Activated CD8-positive, alpha-beta memory T cell treated with anti-CD3 and anti-CD28 coated beads, Interleukin-2, amount 50 U/mL, for 4 hours (primary cell): ENCODE data around the gene SYVN1.
"Not testable (repeated sequence)": the region's sequence is repeated elsewhere in the genome, so short reads cannot be mapped to it uniquely, and the experiment has no call there.

Source experiments
- DNase-seq: peaks from one replicate; pipeline ENCODE4 v3.0.0-alpha.2; 2020

The SYVN1 gene

GRCh38 chr11:65125197-65126056 is 8.9 kb downstream of the SYVN1 start:
- no peak for DNase-seq

- DNase-seq = no peak
Observed at GRCh38 chr11:65124480-65125196, 9.7 kb downstream of the SYVN1 start.

GRCh38 chr11:65121865-65122696 is 12.2 kb downstream of the SYVN1 start, which contains the start of the genes FAU and MRPL49:
FAU (minus strand) TSS chr11:65122134; CDS start chr11:65121813, 321 bp downstream.
MRPL49 (plus strand) TSS chr11:65122321; CDS start chr11:65122347, 26 bp downstream.
- DNase-seq = peak; percentile 99

- DNase-seq = no peak
Observed at GRCh38 chr11:65121447-65121864, 12.9 kb downstream of the SYVN1 start.

- DNase-seq = no peak
Observed at GRCh38 chr11:65120831-65121230, 13.5 kb downstream of the SYVN1 start.

- DNase-seq = no peak
Observed at GRCh38 chr11:65119670-65119995, 14.7 kb downstream of the SYVN1 start.

GRCh38 chr11:65118891-65119669 is 15.2 kb downstream of the SYVN1 start:
- not testable (repeated sequence) for DNase-seq

GRCh38 chr11:65118097-65118837 is 16.1 kb downstream of the SYVN1 start:
- peak; percentile 15 for DNase-seq

- peak; percentile 100 for DNase-seq
Observed at GRCh38 chr11:65117206-65118096, 16.9 kb downstream of the SYVN1 start, which contains the start of gene ZNHIT2. ZNHIT2 (minus strand) TSS chr11:65117701; CDS start chr11:65117653, 48 bp downstream.

GRCh38 chr11:65116370-65117205 is 17.7 kb downstream of the SYVN1 start:
- peak; percentile 63 for DNase-seq

- DNase-seq = no peak
Observed at GRCh38 chr11:65115361-65116082, 18.8 kb downstream of the SYVN1 start.

GRCh38 chr11:65114538-65115171 is 19.7 kb downstream of the SYVN1 start:
- no peak for DNase-seq

GRCh38 chr11:65113839-65114238 is 20.5 kb downstream of the SYVN1 start:
- no peak for DNase-seq

GRCh38 chr11:65113361-65113756 is 21.0 kb downstream of the SYVN1 start:
- DNase-seq = no peak

GRCh38 chr11:65112546-65113360 is 21.6 kb downstream of the SYVN1 start:
- peak; percentile 79 for DNase-seq

GRCh38 chr11:65111744-65112545 is 22.4 kb downstream of the SYVN1 start, which contains the start of gene TM7SF2:
TM7SF2 (plus strand) TSS chr11:65111872; CDS start chr11:65112016, 144 bp downstream.
- peak; percentile 95 for DNase-seq
